ENCODE data around the gene USP48. TPM values are rescaled to one million over a fixed set of nuclear protein-coding genes. Genes with fewer than 3 reads are reported as not detected.

USP48 gene
- total and polyA plus RNA-seq, 2 of the 8 experiments (the other 6 are each of a cell fraction or from before 2014, with no cell fraction given), result 12.8 to 83.5 TPM

- H3K27ac ChIP-seq (ENCODE audit: low read depth, low read length), result no peak overlapping the region
- POLR2A ChIA-PET (ENCODE audit: partially characterized antibody), result interaction anchor here (0.7 to 1.4 kb wide), 2 partner anchors 9 to 134 kb away, joined by 5 to 7 read pairs; no protein-coding TSS in a partner anchor
- TF ChIP-seq NRF1 (IDR thresholded peaks at IDR 0.05; ENCODE audit: low read depth, low read length), result no peak
- TF ChIP-seq SAP30 (IDR thresholded peaks at IDR 0.05; ENCODE audit: insufficient read depth, insufficient replicate concordance, low read length), result no peak
- no peak for TF ChIP-seq BCL11A (IDR thresholded peaks at IDR 0.05; ENCODE audit: low read depth in 2 of 2, low read length in 2 of 2)
- no peak for TF ChIP-seq TEAD4 (IDR thresholded peaks at IDR 0.05; ENCODE audit: low read depth, low read length)
- no peak for TF ChIP-seq YY1 (IDR thresholded peaks at IDR 0.05; ENCODE audit: low read depth, low read length)
- no peak for TF ChIP-seq E2F6 (IDR thresholded peaks at IDR 0.05)
- no peak for TF ChIP-seq ZNF274 (IDR thresholded peaks at IDR 0.05; ENCODE audit: borderline replicate concordance, extremely low read depth, low read length)
- no peak for TF ChIP-seq USF2 (IDR thresholded peaks at IDR 0.05; ENCODE audit: low read length)
- no peak for TF ChIP-seq SP2 (IDR thresholded peaks at IDR 0.05; ENCODE audit: low read length)
- TF ChIP-seq CREB1 (IDR thresholded peaks at IDR 0.05), result no peak
- no peak for TF ChIP-seq SIX5 (IDR thresholded peaks at IDR 0.05; ENCODE audit: low read depth, low read length)
- no peak for TF ChIP-seq TCF12 (IDR thresholded peaks at IDR 0.05; ENCODE audit: low read depth, low read length)
- no peak for TF ChIP-seq TBP (IDR thresholded peaks at IDR 0.05; ENCODE audit: low read depth, low read length)
Observed at GRCh38 chr1:21650400-21650799, 132.5 kb downstream of the USP48 start.

More at GRCh38 chr1:21650400-21650799, 132.5 kb downstream of the USP48 start:
- H3K4me3 ChIP-seq (ENCODE audit: extremely low read depth in 1 of 4, insufficient read depth in 2 of 4, low read depth in 3 of 4, low read length in 4 of 4), result no peak overlapping the region
- CTCF ChIA-PET (ENCODE audit: partially characterized antibody), result interaction anchor here (0.7 to 1.0 kb wide), 3 partner anchors 10 to 48 kb away, joined by 3 to 4 read pairs (median 3); no protein-coding TSS in a partner anchor
- H2BK20ac ChIP-seq (ENCODE audit: low read length), result no peak overlapping the region
- no peak overlapping the region for H2BK12ac ChIP-seq (ENCODE audit: low read depth, low read length)
- no peak overlapping the region for H4K5ac ChIP-seq (ENCODE audit: insufficient read length, low read depth, low read length)
- whole genome bisulfite sequencing, 2 experiments (ENCODE audit: extremely low coverage in 1 of 2, insufficient coverage in 1 of 2, insufficient read length in 1 of 2, insufficient replicate concordance in 2 of 2, low coverage in 1 of 2, low lambda C conversion rate in 2 of 2, missing lambda C conversion rate in 1 of 2), result 85% methylated on average over 9 of the region's 9 CpGs; no CpG with 5 or more reads in 1 of the 2 experiments
- peaks cover 0 to 2% of the 10 kb centered on the region in 2 experiments for H4K20me1 ChIP-seq (replicated peaks in 1 of 2; ENCODE audit: control insufficient read depth in 1 of 2, insufficient read depth in 2 of 2, low read length in 2 of 2)
- no peak for DNase-seq (ENCODE audit: low read depth in 1 of 2, low spot score in 2 of 2)
- no peak overlapping the region for H2AFZ ChIP-seq (ENCODE audit: low read length)
- FAIRE-seq, result no peak
- no peaks in the 10 kb centered on the region; the same call in 1 of the 2 replicates for H3K79me1 ChIP-seq (ENCODE audit: low read depth, low read length)
- H3K4me2 ChIP-seq (ENCODE audit: insufficient read depth in 1 of 2, low read depth in 2 of 2, low read length in 2 of 2), result no peak overlapping the region; a peak in 1 of 4 replicates
- H3K14ac ChIP-seq (ENCODE audit: insufficient read length), result no peak overlapping the region
- no peaks in the 10 kb centered on the region for H3K9me3 ChIP-seq (ENCODE audit: insufficient read depth in 2 of 2, low read depth in 1 of 2, low read length in 1 of 2)
- peaks cover 0 to 16% (median 8%) of the 10 kb centered on the region in 4 experiments; a peak in 3 of 7 replicates for H3K27me3 ChIP-seq (replicated peaks in 1 of 4; ENCODE audit: control insufficient read depth in 3 of 4, extremely low read depth in 1 of 4, insufficient read depth in 3 of 4, low read length in 3 of 4)
- no peak overlapping the region for H2BK5ac ChIP-seq (ENCODE audit: low read depth, low read length)
- H2BK120ac ChIP-seq (replicated peaks; ENCODE audit: low read depth, low read length), result no peak overlapping the region
- no peak overlapping the region for H2AK5ac ChIP-seq (ENCODE audit: low read depth, low read length)
- no peak overlapping the region for H2BK15ac ChIP-seq (ENCODE audit: low read length)
- no peaks in the 10 kb centered on the region for H3K36me3 ChIP-seq (ENCODE audit: control insufficient read depth in 2 of 4, insufficient read depth in 4 of 4, low read length in 3 of 4)
- no peak overlapping the region for H3K18ac ChIP-seq (ENCODE audit: extremely low read depth, low read length)
- H3K23ac ChIP-seq (ENCODE audit: insufficient read length), result no peak overlapping the region
- no peak overlapping the region for H4K8ac ChIP-seq (ENCODE audit: extremely low read depth, insufficient read depth, low read length)
- H3K79me2 ChIP-seq (ENCODE audit: control insufficient read depth in 1 of 2, insufficient read depth in 2 of 2, low read length in 2 of 2), result no peaks in the 10 kb centered on the region
- H3K4me1 ChIP-seq (replicated peaks in 1 of 4; ENCODE audit: control insufficient read depth in 3 of 4, insufficient read depth in 4 of 4, low read length in 3 of 4), result peaks cover 0 to 19% (median 9%) of the 10 kb centered on the region in 4 experiments; a peak in 6 of 7 replicates
- H3K9ac ChIP-seq (replicated peaks in 1 of 4; ENCODE audit: extremely low read depth in 1 of 4, low read depth in 3 of 4, low read length in 3 of 4), result no peak overlapping the region
- H3K56ac ChIP-seq (replicated peaks; ENCODE audit: insufficient read length, low read depth, low read length), result no peak overlapping the region
- H3K4ac ChIP-seq (replicated peaks; ENCODE audit: insufficient read length, low read depth, low read length), result no peak overlapping the region
- H4K91ac ChIP-seq (replicated peaks; ENCODE audit: insufficient read length, low read length), result no peak overlapping the region
- H3K23me2 ChIP-seq (ENCODE audit: low read depth, low read length), result peaks cover 7% of the 10 kb centered on the region; the same call in 1 of the 2 replicates
